RWPE1 (cell line): Measurements from ENCODE around the gene CRB1.
A peak's percentile ranks its signal among the peaks of the same experiment; 100 is the strongest.

Experiments
- CTCF ChIA-PET: fragments of 350-600 bp; sonication (Branson Sonifier 250); formaldehyde crosslinking; extraction: SDS; loops from one replicate; lab custom pipeline; 2021; lab: Yijun Ruan, JAX
- POLR2A ChIA-PET: fragments of 400-600 bp; formaldehyde crosslinking; extraction: SDS; loops from one replicate; lab custom pipeline; 2020; ENCODE audit warnings: antibody characterized with exemption; ENCODE audit not compliant: low non-redundant PET; lab: Yijun Ruan, JAX
- DNase-seq: peaks from one replicate; pipeline ENCODE4 v3.0.0; 2012; ENCODE audit warnings: low spot score
- H3K27ac ChIP-seq: fragments of 450-650 bp; 2 replicates; pipeline ENCODE4 v1.5.1; 2017
- CTCF ChIP-seq: fragments of 450-650 bp; conservative IDR thresholded peaks from 2 replicates; pipeline ENCODE4 v1.5.1; 2017; ENCODE audit warnings: low read depth, mild to moderate bottlenecking

Gene CRB1

GRCh38 chr1:197313713-197314112 is 45.7 kb downstream of the CRB1 start:
- no peak for DNase-seq
- ChIA-PET POLR2A (no interaction called here), CTCF (interaction anchor here (0.5 kb wide), 1 partner anchor 144 kb away, joined by 7 read pairs; no protein-coding TSS in a partner anchor)
- no peak overlapping the region for H3K27ac ChIP-seq
- TF ChIP-seq CTCF = no peak

GRCh38 chr1:197314682-197315081 is 46.6 kb downstream of the CRB1 start:
- CTCF ChIA-PET = interaction anchor here (0.5 to 1.0 kb wide), 3 partner anchors 23 to 996 kb away, joined by 3 to 5 read pairs (median 3); no protein-coding TSS in a partner anchor

GRCh38 chr1:197319631-197320030 is 51.6 kb downstream of the CRB1 start:
- no peak overlapping the region for H3K27ac ChIP-seq
- TF ChIP-seq CTCF = no peak
- ChIA-PET POLR2A (no interaction called here), CTCF (interaction anchor here (0.8 kb wide), 1 partner anchor 200 kb away, joined by 4 read pairs; no protein-coding TSS in a partner anchor)
- DNase-seq = no peak

More at GRCh38 chr1:197314682-197315081, 46.6 kb downstream of the CRB1 start:
- no peak for DNase-seq
- no peak for TF ChIP-seq CTCF
- POLR2A ChIA-PET = no interaction called here
- H3K27ac ChIP-seq = no peak overlapping the region

- ChIA-PET CTCF (interaction anchor here (1.0 kb wide), 1 partner anchor 9 kb away, joined by 3 read pairs; no protein-coding TSS in a partner anchor), POLR2A (no interaction called here)
- TF ChIP-seq CTCF = no peak
- H3K27ac ChIP-seq = no peak overlapping the region
- peak; percentile 23 for DNase-seq
These were observed 53.0 kb downstream of the CRB1 start for GRCh38 chr1:197320991-197321531.

- ChIA-PET CTCF (interaction anchor here (0.7 to 1.0 kb wide), 2 partner anchors 8 to 1652 kb away, joined by 3 read pairs; no protein-coding TSS in a partner anchor), POLR2A (no interaction called here)
- H3K27ac ChIP-seq = no peak overlapping the region
- TF ChIP-seq CTCF = no peak
- no peak for DNase-seq
These were observed 53.8 kb downstream of the CRB1 start for GRCh38 chr1:197321811-197322210.

GRCh38 chr1:197327776-197328364 is 59.8 kb downstream of the CRB1 start:
- ChIA-PET POLR2A (no interaction called here), CTCF (interaction anchor here (0.6 to 1.5 kb wide), 11 partner anchors 8 to 1144 kb away, joined by 3 to 7 read pairs (median 3); no protein-coding TSS in a partner anchor)
- DNase-seq = peak; percentile 27
- H3K27ac ChIP-seq = no peak overlapping the region
- TF ChIP-seq CTCF = peak; percentile 76
